ENCODE results near the gene IGF2.

DNA sequence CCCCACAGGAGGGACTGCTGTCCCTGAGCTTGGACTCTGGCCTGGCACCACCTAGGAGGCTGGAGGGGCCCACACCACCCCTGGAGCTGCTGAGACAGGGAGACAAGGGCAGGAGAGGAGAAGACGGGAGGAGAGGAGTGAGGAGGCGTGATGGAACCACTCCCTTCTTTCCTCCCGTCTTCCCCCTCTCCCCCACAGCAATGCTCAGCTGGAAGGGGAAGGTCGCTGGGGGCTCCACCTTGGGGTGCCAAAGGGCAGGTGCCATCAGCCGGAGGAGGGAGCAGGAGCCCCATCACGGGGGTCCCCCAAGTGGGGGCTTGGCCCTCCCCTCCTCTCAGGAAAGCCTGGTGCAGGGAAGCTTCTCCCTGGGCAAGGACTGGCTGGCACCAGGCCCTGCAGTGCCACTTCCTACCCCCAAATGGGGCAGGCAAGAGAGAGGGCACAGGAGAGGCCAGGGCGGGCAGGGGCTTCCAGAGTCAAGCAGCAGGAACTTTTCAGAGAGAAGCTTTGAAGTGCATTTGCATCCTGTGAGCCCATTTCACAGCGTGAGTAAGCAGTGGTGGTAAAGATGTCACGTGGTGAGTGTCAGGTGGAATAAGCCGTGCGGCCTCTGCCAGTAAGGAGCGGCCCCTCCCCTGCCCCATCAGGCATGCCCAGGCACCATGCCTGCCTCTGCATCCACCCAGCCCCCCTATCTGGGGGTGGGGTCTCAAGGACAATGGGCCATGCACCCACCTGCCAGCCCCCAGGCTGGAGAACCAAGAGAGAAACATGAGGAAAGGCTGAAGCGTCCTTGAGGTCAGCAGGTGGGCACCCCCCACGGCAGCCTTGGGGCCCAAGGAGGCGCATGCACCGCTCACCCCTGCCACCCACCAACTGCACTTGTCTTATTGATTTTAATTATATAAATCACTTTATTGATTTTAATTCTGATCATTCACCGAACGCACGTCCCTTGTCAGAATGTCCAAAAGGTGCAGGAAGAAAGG is 4.9 kb downstream of the IGF2 start:
- TF ChIP-seq GATA3 (IDR thresholded peaks at IDR 0.05; ENCODE audit: low read depth, low read length) (no peak), GATA2 (IDR thresholded peaks at IDR 0.05; ENCODE audit: low read depth, low read length) (no peak)
